Chondrocyte (in vitro differentiated cells): ENCODE measurements around the gene GABRR1. TPM values are rescaled to one million over a fixed set of nuclear protein-coding genes. Genes with fewer than 3 reads are reported as not detected.

Experiments
- DNase-seq: peaks from one replicate; pipeline ENCODE4 v3.0.0; 2021; ENCODE audit warnings: mixed read lengths, low spot score
- H3K27ac Mint-ChIP-seq: one replicate; pipeline ENCODE4 v1.8.0; 2021; ENCODE audit warnings: mild to moderate bottlenecking, moderate library complexity, mixed read lengths; ENCODE audit not compliant: unreplicated experiment
- H3K27me3 Mint-ChIP-seq: 2 replicates; pipeline ENCODE4 v1.8.0; 2021; ENCODE audit warnings: low read depth, mixed read lengths
- H3K36me3 Mint-ChIP-seq: 2 replicates; pipeline ENCODE4 v1.8.0; 2021; ENCODE audit warnings: low read depth, mixed read lengths
- H3K4me1 Mint-ChIP-seq: 2 replicates; pipeline ENCODE4 v1.8.0; 2021; ENCODE audit warnings: low read depth, mild to moderate bottlenecking, mixed read lengths
- H3K4me3 Mint-ChIP-seq: one replicate; pipeline ENCODE4 v1.8.0; 2021; ENCODE audit warnings: mild to moderate bottlenecking, moderate library complexity, mixed read lengths; ENCODE audit not compliant: unreplicated experiment
- H3K9me3 Mint-ChIP-seq: 2 replicates; pipeline ENCODE4 v1.8.0; 2021; ENCODE audit warnings: low read depth, mixed read lengths
- CTCF ChIP-seq: fragments of 200-600 bp; sonication (generic); IDR thresholded peaks from 2 replicates; pipeline ENCODE4 v1.5.0; 2021; ENCODE audit warnings: antibody characterized with exemption, mild to moderate bottlenecking, moderate library complexity
- total RNA-seq: library from RNA; stranded (reverse); gene quantifications from 3 replicates; pipeline ENCODE4 v1.2.1, GENCODE V29; 2021

The GABRR1 gene
- total RNA-seq, 1 donor from 2014 or later = not detected

DNA sequence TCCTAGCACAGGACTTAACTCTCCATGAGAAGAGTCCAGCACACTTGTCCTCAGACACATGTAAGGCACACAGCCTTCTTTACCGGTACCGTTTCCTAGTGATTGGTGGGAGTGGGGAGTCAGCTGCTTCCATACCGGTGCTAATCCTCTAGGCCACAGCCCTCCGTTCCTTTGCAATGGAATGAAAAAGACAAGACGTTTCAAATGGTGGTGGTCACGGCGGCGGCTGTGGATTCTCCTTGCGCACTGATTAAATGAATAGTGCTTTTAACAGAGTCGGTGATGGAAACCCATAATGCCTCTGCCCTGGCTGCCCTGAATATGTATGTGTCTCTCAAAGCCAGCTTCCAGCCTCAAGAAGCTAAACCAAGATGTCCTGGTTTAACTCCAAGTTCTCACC lies 34.8 kb upstream of the GABRR1 start:
- Mint-ChIP-seq H3K9me3 (peaks cover under 1% of the 10 kb centered on the region), H3K27me3 (peaks cover 21% of the 10 kb centered on the region)

DNA sequence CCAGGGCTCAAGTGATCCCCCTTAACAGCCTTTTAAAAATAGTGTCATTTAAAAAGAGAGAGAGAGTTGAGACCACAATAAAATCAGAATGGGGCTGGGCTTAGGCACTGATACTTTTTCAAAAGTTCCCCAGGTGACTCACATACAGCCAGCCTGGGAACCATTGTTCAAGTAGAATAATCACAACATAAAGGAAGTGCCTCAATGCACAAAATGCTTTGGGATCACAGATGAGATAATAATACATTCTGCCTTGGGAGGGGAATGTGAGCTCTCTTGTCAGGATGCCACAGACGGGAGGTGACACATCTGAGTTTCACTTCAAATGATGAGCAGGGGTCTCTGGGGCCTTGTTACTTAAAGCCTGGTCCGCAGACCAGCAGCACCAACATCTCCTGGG lies 34.0 kb upstream of the GABRR1 start:
- no peak for DNase-seq
- Mint-ChIP-seq H3K27me3 (peaks cover 26% of the 10 kb centered on the region), H3K4me1 (no peaks in the 10 kb centered on the region), H3K27ac (no peak overlapping the region), H3K4me3 (no peak overlapping the region), H3K9me3 (peaks cover 5% of the 10 kb centered on the region), H3K36me3 (no peaks in the 10 kb centered on the region)
- TF ChIP-seq CTCF = no peak

More for the DNA sequence above, 34.8 kb upstream of the GABRR1 start:
- TF ChIP-seq CTCF = no peak
- no peaks in the 10 kb centered on the region for H3K36me3 Mint-ChIP-seq
- no peak overlapping the region for H3K4me3 Mint-ChIP-seq
- no peaks in the 10 kb centered on the region for H3K4me1 Mint-ChIP-seq
- H3K27ac Mint-ChIP-seq = no peak overlapping the region
- no peak for DNase-seq

DNA sequence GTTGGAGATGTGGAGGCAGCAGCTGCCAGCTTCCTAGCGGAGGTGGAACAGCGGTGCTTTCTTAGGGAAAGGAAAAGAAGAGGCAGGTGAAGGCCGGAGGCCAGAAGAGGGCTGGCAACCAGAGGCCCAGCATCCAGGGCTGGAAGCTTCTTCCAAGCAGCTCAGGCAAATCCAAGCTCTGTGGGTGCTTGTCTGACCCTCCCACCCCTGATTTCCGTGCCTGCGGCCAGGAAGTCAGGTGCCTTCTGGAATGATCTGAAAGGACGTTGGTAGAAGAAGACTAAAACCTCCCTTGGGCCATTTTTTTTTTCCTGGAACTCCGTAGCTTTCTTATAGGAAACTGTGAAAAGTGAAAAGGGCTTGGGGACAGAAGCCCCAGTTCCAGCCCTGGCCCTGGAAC lies 33.1 kb upstream of the GABRR1 start:
- Mint-ChIP-seq H3K4me1 (no peaks in the 10 kb centered on the region), H3K36me3 (no peaks in the 10 kb centered on the region), H3K4me3 (no peak overlapping the region), H3K9me3 (peaks cover 5% of the 10 kb centered on the region), H3K27ac (no peak overlapping the region), H3K27me3 (peaks cover 34% of the 10 kb centered on the region)
- TF ChIP-seq CTCF = no peak
- no peak for DNase-seq

DNA sequence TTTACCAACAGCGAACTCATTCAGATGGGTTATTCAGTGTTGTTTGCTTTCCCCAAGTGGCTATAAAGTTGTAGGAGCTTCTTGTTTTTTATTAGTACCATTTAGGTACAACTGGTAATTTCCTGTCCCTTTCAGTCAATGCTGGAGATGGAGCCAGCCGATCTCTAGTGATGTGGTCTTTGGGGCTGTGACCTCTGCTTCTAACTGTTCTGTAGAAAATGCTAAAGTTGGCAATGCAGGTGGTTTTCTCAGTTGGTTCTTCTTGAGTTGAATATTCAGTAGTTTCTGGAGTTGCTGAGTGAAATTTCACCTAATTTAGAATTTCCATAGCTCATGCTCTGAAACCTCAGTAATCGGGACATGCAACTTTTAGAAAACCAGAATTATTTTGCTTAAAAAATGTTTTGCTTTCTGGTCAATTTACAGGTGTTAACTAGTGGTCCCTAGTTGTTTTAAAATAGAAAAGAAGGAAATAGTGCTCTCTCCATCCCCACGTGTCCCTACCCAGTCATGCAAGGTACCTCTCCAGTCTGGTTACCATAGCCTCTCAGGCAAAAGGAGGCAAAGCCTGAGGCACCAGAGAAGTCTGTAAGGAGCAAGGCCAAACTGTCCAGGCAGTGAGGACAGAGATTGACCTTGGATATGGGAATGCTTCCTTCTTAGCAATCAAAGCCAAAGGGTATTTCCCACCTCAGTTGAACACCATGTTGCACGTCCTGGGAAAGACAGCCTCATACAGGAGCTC lies 27.3 kb upstream of the GABRR1 start:
- no peak for TF ChIP-seq CTCF
- DNase-seq = no peak
- peaks cover 34% of the 10 kb centered on the region for H3K27me3 Mint-ChIP-seq

DNA sequence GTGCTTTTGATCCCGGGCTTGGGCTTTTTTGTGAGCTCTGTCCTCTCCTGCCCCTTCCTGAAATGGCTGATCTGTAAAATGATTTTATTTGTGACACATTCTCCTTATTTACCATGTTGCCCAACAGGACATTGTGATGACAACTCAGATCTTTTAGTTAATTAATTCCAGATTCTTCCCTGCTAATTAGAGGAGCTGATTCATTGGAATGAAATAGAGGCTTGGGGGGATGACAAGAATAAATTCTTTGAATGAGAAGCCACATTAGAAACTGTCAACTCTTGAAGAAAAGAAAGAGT lies 26.1 kb upstream of the GABRR1 start:
- no peak for TF ChIP-seq CTCF
- Mint-ChIP-seq H3K4me1 (no peaks in the 10 kb centered on the region), H3K9me3 (peaks cover 5% of the 10 kb centered on the region), H3K27me3 (peaks cover 31% of the 10 kb centered on the region), H3K27ac (no peak overlapping the region), H3K4me3 (no peak overlapping the region), H3K36me3 (no peaks in the 10 kb centered on the region)
- DNase-seq = no peak

More for the DNA sequence above, 27.3 kb upstream of the GABRR1 start:
- H3K9me3 Mint-ChIP-seq = peaks cover 5% of the 10 kb centered on the region
- no peak overlapping the region for H3K4me3 Mint-ChIP-seq
- H3K4me1 Mint-ChIP-seq = no peaks in the 10 kb centered on the region
- H3K27ac Mint-ChIP-seq = no peak overlapping the region
- H3K36me3 Mint-ChIP-seq = no peaks in the 10 kb centered on the region
